HFFc6 (cell line): Measurements from ENCODE around the gene OR6B3. TPM values are rescaled to one million over a fixed set of nuclear protein-coding genes. Genes with fewer than 3 reads are reported as not detected.

ENCODE experiments used
- DNase-seq: peaks from one replicate; pipeline ENCODE4 v3.0.0-alpha.2; 2018
- H3K27ac Mint-ChIP-seq: 2 replicates; pipeline ENCODE4 v1.8.0; 2020; ENCODE audit warnings: mild to moderate bottlenecking, mixed read lengths
- H3K27me3 Mint-ChIP-seq: 2 replicates; pipeline ENCODE4 v1.8.0; 2021; ENCODE audit warnings: mild to moderate bottlenecking, moderate library complexity, mixed read lengths; ENCODE audit not compliant: insufficient read depth
- H3K36me3 Mint-ChIP-seq: 2 replicates; pipeline ENCODE4 v1.8.0; 2021; ENCODE audit warnings: low read depth, mixed read lengths
- H3K4me1 Mint-ChIP-seq: 2 replicates; pipeline ENCODE4 v1.8.0; 2020; ENCODE audit warnings: low read depth, mixed read lengths
- H3K4me3 Mint-ChIP-seq: 2 replicates; pipeline ENCODE4 v1.8.0; 2020; ENCODE audit warnings: mild to moderate bottlenecking, moderate library complexity, mixed read lengths
- H3K9me3 Mint-ChIP-seq: 2 replicates; pipeline ENCODE4 v1.8.0; 2020; ENCODE audit warnings: mild to moderate bottlenecking, mixed read lengths
- CTCF ChIP-seq: fragments of 200-600 bp; sonication (generic); IDR thresholded peaks from 2 replicates; pipeline ENCODE4 v1.5.0; 2021; ENCODE audit warnings: antibody characterized with exemption, mild to moderate bottlenecking
- long read RNA-seq: library from polyadenylated mRNA; unstranded; transcript quantifications from one replicate; pipeline ENCODE4 v2.0.0, GENCODE V29; 2019
- total RNA-seq, 6 experiments: library from RNA; stranded (reverse); fragmentation: NEBNext Ultra II Directional; extraction: Animal tissue kit (Norgen Biotek cat#: 25700); gene quantifications; 2 replicates in 1 of 6; 3 replicates in 5 of 6; pipeline ENCODE4 v1.2.3, GENCODE V29; 2021

OR6B3 gene
- not detected for total RNA-seq
- long read RNA-seq: 0 reads

- H3K27ac Mint-ChIP-seq: no peak within 1 kb of the TSS
- DNase-seq: no peak
- no peak for TF ChIP-seq CTCF
- H3K4me1 Mint-ChIP-seq: no peaks in the 10 kb centered on the region
- H3K27me3 Mint-ChIP-seq: peaks cover 59% of the 10 kb centered on the region
- H3K36me3 Mint-ChIP-seq: no peaks in the 10 kb centered on the region
- H3K4me3 Mint-ChIP-seq: no peak within 1 kb of the TSS
- no peaks in the 10 kb centered on the region for H3K9me3 Mint-ChIP-seq
These were observed at the start of gene OR6B3 for GRCh38 chr2:240053173-240054155. OR6B3 (minus strand) TSS chr2:240053521.

- H3K4me1 Mint-ChIP-seq: no peaks in the 10 kb centered on the region
- no peak overlapping the region for H3K4me3 Mint-ChIP-seq
- TF ChIP-seq CTCF: no peak
- peaks cover 46% of the 10 kb centered on the region for H3K27me3 Mint-ChIP-seq
- DNase-seq: no peak
- H3K36me3 Mint-ChIP-seq: peaks cover 5% of the 10 kb centered on the region; the same call in 1 of the 2 replicates
- H3K9me3 Mint-ChIP-seq: peaks cover 12% of the 10 kb centered on the region; the same call in 1 of the 2 replicates
- H3K27ac Mint-ChIP-seq: no peak overlapping the region
These were observed 45.0 kb upstream of the OR6B3 start for GRCh38 chr2:240098349-240098748.

GRCh38 chr2:240095556-240096523, 42.5 kb upstream of the OR6B3 start:
- H3K27me3 Mint-ChIP-seq: peaks cover 43% of the 10 kb centered on the region

GRCh38 chr2:240089306-240089705, 36.0 kb upstream of the OR6B3 start:
- Mint-ChIP-seq H3K27ac (no peak overlapping the region), H3K9me3 (peaks cover 27% of the 10 kb centered on the region), H3K36me3 (peaks cover 8% of the 10 kb centered on the region), H3K27me3 (peaks cover 23% of the 10 kb centered on the region), H3K4me3 (no peak overlapping the region), H3K4me1 (no peaks in the 10 kb centered on the region)
- no peak for TF ChIP-seq CTCF
- no peak for DNase-seq

More at GRCh38 chr2:240095556-240096523, 42.5 kb upstream of the OR6B3 start:
- peaks cover 5% of the 10 kb centered on the region; the same call in 1 of the 2 replicates for H3K36me3 Mint-ChIP-seq
- DNase-seq: no peak
- TF ChIP-seq CTCF: no peak
- no peaks in the 10 kb centered on the region for H3K4me1 Mint-ChIP-seq
- H3K4me3 Mint-ChIP-seq: no peak overlapping the region
- H3K9me3 Mint-ChIP-seq: peaks cover 20% of the 10 kb centered on the region; the same call in 1 of the 2 replicates
- H3K27ac Mint-ChIP-seq: no peak overlapping the region

GRCh38 chr2:240086563-240086962, 33.2 kb upstream of the OR6B3 start:
- Mint-ChIP-seq H3K9me3 (peaks cover 18% of the 10 kb centered on the region), H3K4me3 (no peak overlapping the region), H3K27me3 (peaks cover 26% of the 10 kb centered on the region), H3K4me1 (no peaks in the 10 kb centered on the region), H3K36me3 (peaks cover 8% of the 10 kb centered on the region), H3K27ac (no peak overlapping the region)
- TF ChIP-seq CTCF: no peak
- no peak for DNase-seq
